GM23248 (cell line): Measurements from ENCODE around the gene SLC17A1. TPM values are rescaled to one million over a fixed set of nuclear protein-coding genes. Genes with fewer than 3 reads are reported as not detected.
"Not testable (repeated sequence)": the region's sequence is repeated elsewhere in the genome, so short reads cannot be mapped to it uniquely, and the experiment has no call there.

Experiments
- DNase-seq: peaks from one replicate; pipeline ENCODE4 v3.0.0-alpha.2; 2015
- H2AFZ ChIP-seq: fragments of 200-600 bp; sonication (generic); 2 replicates; pipeline ENCODE4 v1.6.1; 2016; ENCODE audit warnings: antibody characterized with exemption
- H3F3A ChIP-seq: fragments of 200-600 bp; sonication (generic); 2 replicates; pipeline ENCODE4 v1.6.1; 2016; ENCODE audit warnings: mild to moderate bottlenecking, antibody characterized with exemption, mixed run types; ENCODE audit not compliant: insufficient read depth
- H3K27ac ChIP-seq: fragments of 200-600 bp; sonication (generic); 2 replicates; pipeline ENCODE4 v1.5.1; 2016; ENCODE audit warnings: mild to moderate bottlenecking
- H3K27me3 ChIP-seq: fragments of 200-600 bp; sonication (generic); replicated peaks from 2 replicates; pipeline ENCODE4 v1.6.1; 2016; ENCODE audit warnings: mild to moderate bottlenecking; ENCODE audit not compliant: insufficient read depth
- H3K36me3 ChIP-seq: fragments of 200-600 bp; sonication (generic); 2 replicates; pipeline ENCODE4 v1.6.1; 2016; ENCODE audit warnings: low read depth, mild to moderate bottlenecking
- H3K4me1 ChIP-seq: fragments of 200-600 bp; sonication (generic); 2 replicates; pipeline ENCODE4 v1.6.1; 2016; ENCODE audit warnings: mild to moderate bottlenecking; ENCODE audit not compliant: insufficient read depth
- H3K4me2 ChIP-seq: fragments of 200-600 bp; sonication (generic); one replicate; pipeline ENCODE4 v1.6.1; 2016; ENCODE audit warnings: mild to moderate bottlenecking; ENCODE audit not compliant: unreplicated experiment
- H3K4me3 ChIP-seq: fragments of 200-600 bp; sonication (generic); 2 replicates; pipeline ENCODE4 v1.5.1; 2016; ENCODE audit warnings: mild to moderate bottlenecking
- H3K79me2 ChIP-seq: fragments of 200-600 bp; sonication (generic); 2 replicates; pipeline ENCODE4 v1.6.1; 2016; ENCODE audit warnings: mild to moderate bottlenecking; ENCODE audit not compliant: insufficient read depth
- H3K9ac ChIP-seq: fragments of 200-600 bp; sonication (generic); 2 replicates; pipeline ENCODE4 v1.6.1; 2016; ENCODE audit warnings: mild to moderate bottlenecking
- H3K9me2 ChIP-seq: fragments of 200-600 bp; sonication (generic); 2 replicates; pipeline ENCODE4 v1.6.1; 2016; ENCODE audit warnings: mixed run types, mild to moderate bottlenecking, moderate library complexity; ENCODE audit not compliant: insufficient read depth
- H3K9me3 ChIP-seq: fragments of 200-600 bp; sonication (generic); one replicate; pipeline ENCODE4 v1.6.1; 2017; ENCODE audit warnings: low read depth
- H4K20me1 ChIP-seq: fragments of 200-600 bp; sonication (generic); 2 replicates; pipeline ENCODE4 v1.6.0; 2016; ENCODE audit not compliant: insufficient read depth
- EZH2 ChIP-seq: fragments of 200-600 bp; sonication (generic); IDR thresholded peaks from 2 replicates; pipeline ENCODE4 v1.6.1; 2018; ENCODE audit warnings: antibody characterized with exemption, mild to moderate bottlenecking; ENCODE audit not compliant: insufficient read depth, poor library complexity, severe bottlenecking
- EZH2phosphoT487 ChIP-seq: fragments of 200-600 bp; sonication (generic); IDR thresholded peaks from 2 replicates; pipeline ENCODE4 v1.6.1; 2018; ENCODE audit warnings: antibody characterized with exemption, moderate library complexity, mild to moderate bottlenecking, low read depth; ENCODE audit not compliant: insufficient read depth
- WGBS, 2 experiments: methylation state at CpG; one replicate each; pipeline ENCODE4 v1.1.6; 2015 to 2017; ENCODE audit warnings: low lambda C conversion rate in 2 of 2, low coverage in 1 of 2; ENCODE audit errors: missing lambda C conversion rate in 2 of 2; 5-methylcytosine and 5-hydroxymethylcytosine counted together
- in situ Hi-C: fragments of 300-500 bp; cut with MboI; formaldehyde crosslinking; loops from 2 replicates; pipeline ENCODE4 v1.15.0; 2020
- polyA plus RNA-seq: library from polyadenylated mRNA; unstranded; fragments of >200 nt; fragmentation: Nextera tagmentation; extraction: Ambion mirVana; gene quantifications from 2 replicates; pipeline ENCODE4 v1.2.1, GENCODE V29; 2016
- total RNA-seq: library from RNA; depleted of rRNA; stranded (reverse); fragments of >200 nt; shearing (Covaris generic); gene quantifications from 2 replicates; pipeline ENCODE4 v1.2.3, GENCODE V29; 2014

Gene SLC17A1
- total and polyA plus RNA-seq, 2 experiments from 2014 or later: not detected

GRCh38 chr6:25753079-25753478 is 78.8 kb downstream of the SLC17A1 start:
- Histone ChIP-seq H3K36me3 (no peaks in the 10 kb centered on the region), H3K79me2 (no peaks in the 10 kb centered on the region), H3K4me1 (no peaks in the 10 kb centered on the region), H3K9ac (no peak overlapping the region), H3K27me3 (no peaks in the 10 kb centered on the region), H3K4me3 (no peak overlapping the region), H2AFZ (no peak overlapping the region), H3K9me3 (no peaks in the 10 kb centered on the region), H3K9me2 (no peaks in the 10 kb centered on the region), H3K27ac (no peak overlapping the region), H3F3A (no peaks in the 10 kb centered on the region), H3K4me2 (no peak overlapping the region), H4K20me1 (no peaks in the 10 kb centered on the region)
- in situ Hi-C loops: no loop called here
- DNase-seq: no peak
- no peak for TF ChIP-seq EZH2
- no peak for TF ChIP-seq EZH2phosphoT487

- no peaks in the 10 kb centered on the region for H3K9me2 ChIP-seq
- 13 to 16% methylated on average over 3 of the region's 3 CpGs for WGBS, 2 experiments
- H2AFZ ChIP-seq: no peak overlapping the region
- H3K36me3 ChIP-seq: no peaks in the 10 kb centered on the region
- no peaks in the 10 kb centered on the region for H3K9me3 ChIP-seq
- no peak overlapping the region for H3K27ac ChIP-seq
- in situ Hi-C loops: no loop called here
- no peaks in the 10 kb centered on the region for H3F3A ChIP-seq
- no peak overlapping the region for H3K9ac ChIP-seq
- no peaks in the 10 kb centered on the region for H3K4me1 ChIP-seq
- TF ChIP-seq EZH2phosphoT487: no peak
- no peak for TF ChIP-seq EZH2
- H3K4me2 ChIP-seq: no peak overlapping the region
- no peaks in the 10 kb centered on the region for H3K79me2 ChIP-seq
- H3K4me3 ChIP-seq: no peak overlapping the region
- H3K27me3 ChIP-seq: no peaks in the 10 kb centered on the region
- H4K20me1 ChIP-seq: no peaks in the 10 kb centered on the region
- DNase-seq: no peak
These were observed 80.9 kb downstream of the SLC17A1 start for GRCh38 chr6:25750906-25751305.

GRCh38 chr6:25749837-25750236 is 82.0 kb downstream of the SLC17A1 start:
- DNase-seq: no peak
- TF ChIP-seq EZH2phosphoT487: no peak
- no peak for TF ChIP-seq EZH2
- Histone ChIP-seq H3K9ac (no peak overlapping the region), H3K9me3 (no peaks in the 10 kb centered on the region), H3K4me1 (no peaks in the 10 kb centered on the region), H3K79me2 (no peaks in the 10 kb centered on the region), H3K27me3 (no peaks in the 10 kb centered on the region), H3K9me2 (no peaks in the 10 kb centered on the region), H3K36me3 (no peaks in the 10 kb centered on the region), H3K27ac (no peak overlapping the region), H3K4me3 (no peak overlapping the region), H2AFZ (no peak overlapping the region), H3F3A (no peaks in the 10 kb centered on the region), H4K20me1 (no peaks in the 10 kb centered on the region), H3K4me2 (no peak overlapping the region)
- 10 to 17% methylated on average over 2 of the region's 2 CpGs for WGBS, 2 experiments
- in situ Hi-C loops: no loop called here

- H3K27me3 ChIP-seq, DNase-seq, in situ Hi-C loops, H3K79me2 ChIP-seq, H3K9me2 ChIP-seq, H3K9ac ChIP-seq, H4K20me1 ChIP-seq, H3F3A ChIP-seq, H3K9me3 ChIP-seq, H2AFZ ChIP-seq, H3K4me1 ChIP-seq, H3K27ac ChIP-seq, H3K4me3 ChIP-seq, H3K4me2 ChIP-seq, H3K36me3 ChIP-seq: not testable (repeated sequence)
- WGBS, 2 experiments: 63 to 64% methylated on average over 16 to 17 of the region's 17 CpGs
These were observed 83.0 kb downstream of the SLC17A1 start for GRCh38 chr6:25748601-25749517.

GRCh38 chr6:25748049-25748448 is 83.8 kb downstream of the SLC17A1 start:
- Histone ChIP-seq H3K79me2 (no peaks in the 10 kb centered on the region), H3K27ac (no peak overlapping the region), H3K36me3 (no peaks in the 10 kb centered on the region), H3K9ac (no peak overlapping the region), H3K27me3 (no peaks in the 10 kb centered on the region), H3K4me1 (no peaks in the 10 kb centered on the region), H3K9me2 (no peaks in the 10 kb centered on the region), H3K4me3 (no peak overlapping the region), H2AFZ (no peak overlapping the region), H3F3A (no peaks in the 10 kb centered on the region), H3K4me2 (no peak overlapping the region), H3K9me3 (no peaks in the 10 kb centered on the region), H4K20me1 (no peaks in the 10 kb centered on the region)
- TF ChIP-seq EZH2 (no peak), EZH2phosphoT487 (no peak)
- DNase-seq: no peak
- in situ Hi-C loops: no loop called here
